CD14-positive monocyte (primary cell): ENCODE results near the gene CD226. TPM values are rescaled to one million over a fixed set of nuclear protein-coding genes. Genes with fewer than 3 reads are reported as not detected.
"Not testable (repeated sequence)": the region's sequence is repeated elsewhere in the genome, so short reads cannot be mapped to it uniquely, and the experiment has no call there.

Source experiments
- DNase-seq, 3 donors: peaks; one replicate each; pipeline ENCODE4 v3.0.0-alpha.2; 2011 to 2022
- H2AFZ ChIP-seq: 2 replicates; pipeline ENCODE4 v1.6.0; 2012; ENCODE audit warnings: mild to moderate bottlenecking, low read depth, low read length, inconsistent platforms; ENCODE audit not compliant: insufficient read depth, poor library complexity, severe bottlenecking
- H3K27ac ChIP-seq, 2 donors: 1 replicate in 1 of 2; 2 replicates in 1 of 2; pipeline ENCODE4 v1.5.1; 2012 to 2013; ENCODE audit warnings: low read length in 2 of 2, control low read depth in 1 of 2, inconsistent platforms in 1 of 2, low read depth in 1 of 2, mild to moderate bottlenecking in 1 of 2
- H3K27me3 ChIP-seq, 2 donors: one replicate each; pipeline versions ENCODE4 v1.6.0 to v1.6.1; 2011 to 2013; ENCODE audit warnings: low read length in 2 of 2; ENCODE audit not compliant: control insufficient read depth in 2 of 2, insufficient read depth in 2 of 2
- H3K36me3 ChIP-seq, 2 donors: replicated peaks in 1 of 2; 1 replicate in 1 of 2; 2 replicates in 1 of 2; pipeline versions ENCODE4 v1.5.1 to v1.6.1; 2012 to 2013; ENCODE audit warnings: low read length in 2 of 2, control low read depth in 1 of 2, inconsistent platforms in 1 of 2, mild to moderate bottlenecking in 1 of 2; ENCODE audit not compliant: insufficient read depth in 2 of 2, control insufficient read depth in 1 of 2
- H3K4me1 ChIP-seq, 2 donors: 1 replicate in 1 of 2; 2 replicates in 1 of 2; pipeline versions ENCODE4 v1.5.1 to v1.6.1; 2012 to 2013; ENCODE audit warnings: low read length in 2 of 2, control low read depth in 1 of 2, inconsistent platforms in 1 of 2, mild to moderate bottlenecking in 1 of 2, moderate library complexity in 1 of 2; ENCODE audit not compliant: insufficient read depth in 2 of 2, control insufficient read depth in 1 of 2
- H3K4me2 ChIP-seq: replicated peaks from 2 replicates; pipeline ENCODE3; 2012; ENCODE audit warnings: low read length, moderate library complexity, mild to moderate bottlenecking; ENCODE audit not compliant: poor library complexity, severe bottlenecking; ENCODE audit errors: extremely low read depth
- H3K4me3 ChIP-seq, 3 experiments: fragments of 200-600 bp in 1 of 3; sonication (generic) in 1 of 3; replicated peaks in 1 of 3; 1 replicate in 2 of 3; 2 replicates in 1 of 3; pipeline ENCODE4 v1.5.1; 2011 to 2013; ENCODE audit warnings: low read length in 3 of 3, mild to moderate bottlenecking in 3 of 3, control low read depth in 2 of 3, low read depth in 2 of 3, inconsistent platforms in 1 of 3, moderate library complexity in 1 of 3
- H3K79me2 ChIP-seq: 2 replicates; pipeline ENCODE4 v1.6.0; 2012; ENCODE audit warnings: mild to moderate bottlenecking, control low read depth, inconsistent platforms, low read length, moderate library complexity; ENCODE audit not compliant: insufficient read depth
- H3K9ac ChIP-seq: 2 replicates; pipeline ENCODE4 v1.6.0; 2017; ENCODE audit warnings: low read length, mild to moderate bottlenecking; ENCODE audit not compliant: insufficient read depth, poor library complexity, severe bottlenecking
- H3K9me3 ChIP-seq, 2 donors: replicated peaks in 1 of 2; 1 replicate in 1 of 2; 2 replicates in 1 of 2; pipeline versions ENCODE4 v1.5.1 to v1.6.1; 2012 to 2013; ENCODE audit warnings: low read length in 2 of 2, control low read depth in 1 of 2; ENCODE audit not compliant: control insufficient read depth in 1 of 2, insufficient read depth in 1 of 2
- H4K20me1 ChIP-seq: 2 replicates; pipeline ENCODE4 v1.6.0; 2012; ENCODE audit warnings: mild to moderate bottlenecking, low read length, control low read depth, moderate library complexity; ENCODE audit not compliant: insufficient read depth
- H3K27ac Mint-ChIP-seq, 7 donors: one replicate each; pipeline ENCODE4 v1.8.0; 2020; ENCODE audit warnings: mild to moderate bottlenecking in 7 of 7, mixed read lengths in 7 of 7, moderate library complexity in 6 of 7, inconsistent platforms in 2 of 7
- H3K27me3 Mint-ChIP-seq, 3 donors: one replicate each; pipeline ENCODE4 v1.8.0; 2021 to 2022; ENCODE audit warnings: low read depth in 3 of 3, mild to moderate bottlenecking in 3 of 3, mixed read lengths in 3 of 3, moderate library complexity in 3 of 3, inconsistent platforms in 1 of 3
- H3K36me3 Mint-ChIP-seq, 2 donors: one replicate each; pipeline ENCODE4 v1.8.0; 2020; ENCODE audit warnings: mixed read lengths in 2 of 2, inconsistent platforms in 1 of 2, mild to moderate bottlenecking in 1 of 2
- H3K4me1 Mint-ChIP-seq: one replicate; pipeline ENCODE4 v1.8.0; 2020; ENCODE audit warnings: mild to moderate bottlenecking, mixed read lengths
- H3K4me3 Mint-ChIP-seq, 2 donors: one replicate each; pipeline ENCODE4 v1.8.0; 2020; ENCODE audit warnings: mild to moderate bottlenecking in 2 of 2, mixed read lengths in 2 of 2, moderate library complexity in 1 of 2
- H3K9me3 Mint-ChIP-seq, 7 donors: one replicate each; pipeline ENCODE4 v1.8.0; 2020 to 2022; ENCODE audit warnings: mixed read lengths in 7 of 7, mild to moderate bottlenecking in 6 of 7, moderate library complexity in 6 of 7, inconsistent platforms in 2 of 7
- WGBS: methylation state at CpG from one replicate; pipeline ENCODE4 v1.1.5; 2013; ENCODE audit warnings: missing lambda C conversion rate; ENCODE audit not compliant: insufficient coverage; 5-methylcytosine and 5-hydroxymethylcytosine counted together
- intact Hi-C, 2 donors: fragments of 100-400 bp; cut with micrococcal nuclease; formaldehyde crosslinking; loops; one replicate each; pipeline versions ENCODE4 v1.15.0 to v1.15.1; 2023
- polyA plus RNA-seq, 3 donors: library from polyadenylated mRNA; depleted of rRNA in 1 of 3; unstranded in 2 of 3; stranded (reverse) in 1 of 3; fragments of 300-500 nt in 2 of 3; fragments of >200 nt in 1 of 3; fragmentation: Illumina TruSeq in 2 of 3; gene quantifications; 1 replicate in 2 of 3; 2 replicates in 1 of 3; pipeline ENCODE4 v1.2.3, GENCODE V29; 2012 to 2021
- TF ChIP-seq, protein P1 (sequence below): fragments of 200-600 bp; IDR thresholded peaks from one replicate; pipeline ENCODE4 v1.8.0; 2022; ENCODE audit warnings: antibody characterized with exemption, mild to moderate bottlenecking

CD226 gene
- polyA plus RNA-seq, 3 donors = 0.53 to 1.1 (median 0.65) TPM

DNA sequence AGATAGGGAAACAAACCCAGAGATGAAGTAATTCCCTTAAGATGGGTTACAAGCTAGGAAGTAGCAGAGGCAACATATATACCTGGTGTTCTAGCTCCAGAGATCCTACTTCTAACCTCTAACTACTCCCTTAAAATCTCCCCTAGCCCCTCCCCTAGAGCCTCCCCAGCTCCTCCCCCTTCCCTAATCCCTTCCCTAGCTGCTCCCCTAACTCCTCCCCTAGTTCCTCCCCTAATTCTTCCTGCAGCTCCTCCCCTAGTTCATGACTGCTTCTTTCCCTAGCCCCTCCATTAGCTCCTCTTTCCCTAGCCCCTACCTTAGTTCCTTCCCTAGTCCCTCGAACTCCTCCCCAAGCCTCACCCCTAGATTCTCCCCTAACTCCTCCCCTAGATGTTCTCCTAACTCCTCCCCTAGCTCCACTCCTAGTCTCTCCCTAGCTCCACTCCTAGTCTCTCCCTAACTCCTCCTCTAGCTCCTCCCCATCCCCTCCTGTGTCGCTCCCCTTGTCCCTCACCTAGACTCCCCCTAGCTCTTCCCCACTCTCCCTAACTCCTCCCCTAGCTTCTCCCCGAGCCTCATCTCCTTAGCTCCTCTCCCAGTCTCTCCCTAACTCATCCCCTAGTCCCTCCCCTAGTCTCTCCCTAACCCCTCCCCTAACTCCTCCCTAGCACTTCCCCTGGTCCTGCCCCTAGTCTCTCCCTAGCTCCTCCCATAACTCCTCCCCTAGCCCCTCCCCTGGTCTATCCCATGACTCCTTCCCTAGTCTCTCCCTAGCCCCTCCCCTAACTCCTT is 108.9 kb downstream of the CD226 start:
- no peak overlapping the region for H3K4me2 ChIP-seq
- Mint-ChIP-seq H3K36me3 (no peaks in the 10 kb centered on the region), H3K27me3 (peaks cover 0 to 3% (median 2%) of the 10 kb centered on the region in 3 donors), H3K9me3 (peaks cover 0 to 6% (median 2%) of the 10 kb centered on the region in 7 donors), H3K4me1 (no peaks in the 10 kb centered on the region), H3K4me3 (no peak overlapping the region), H3K27ac (no peak overlapping the region)
- no peak for DNase-seq
- 89% methylated on average over 3 of the region's 3 CpGs for WGBS
- TF ChIP-seq, protein P1, sequence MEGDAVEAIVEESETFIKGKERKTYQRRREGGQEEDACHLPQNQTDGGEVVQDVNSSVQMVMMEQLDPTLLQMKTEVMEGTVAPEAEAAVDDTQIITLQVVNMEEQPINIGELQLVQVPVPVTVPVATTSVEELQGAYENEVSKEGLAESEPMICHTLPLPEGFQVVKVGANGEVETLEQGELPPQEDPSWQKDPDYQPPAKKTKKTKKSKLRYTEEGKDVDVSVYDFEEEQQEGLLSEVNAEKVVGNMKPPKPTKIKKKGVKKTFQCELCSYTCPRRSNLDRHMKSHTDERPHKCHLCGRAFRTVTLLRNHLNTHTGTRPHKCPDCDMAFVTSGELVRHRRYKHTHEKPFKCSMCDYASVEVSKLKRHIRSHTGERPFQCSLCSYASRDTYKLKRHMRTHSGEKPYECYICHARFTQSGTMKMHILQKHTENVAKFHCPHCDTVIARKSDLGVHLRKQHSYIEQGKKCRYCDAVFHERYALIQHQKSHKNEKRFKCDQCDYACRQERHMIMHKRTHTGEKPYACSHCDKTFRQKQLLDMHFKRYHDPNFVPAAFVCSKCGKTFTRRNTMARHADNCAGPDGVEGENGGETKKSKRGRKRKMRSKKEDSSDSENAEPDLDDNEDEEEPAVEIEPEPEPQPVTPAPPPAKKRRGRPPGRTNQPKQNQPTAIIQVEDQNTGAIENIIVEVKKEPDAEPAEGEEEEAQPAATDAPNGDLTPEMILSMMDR = no peak
- H3K9ac ChIP-seq = no peak overlapping the region
- H3K4me3 ChIP-seq = no peak overlapping the region
- no peak overlapping the region for H3K27ac ChIP-seq
- H2AFZ ChIP-seq = no peak overlapping the region
- H3K4me1 ChIP-seq = no peaks in the 10 kb centered on the region
- H4K20me1 ChIP-seq = no peaks in the 10 kb centered on the region
- H3K27me3 ChIP-seq = no peaks in the 10 kb centered on the region
- no peaks in the 10 kb centered on the region for H3K9me3 ChIP-seq
- intact Hi-C loops = no loop called here
- no peaks in the 10 kb centered on the region for H3K79me2 ChIP-seq
- H3K36me3 ChIP-seq = no peaks in the 10 kb centered on the region

DNA sequence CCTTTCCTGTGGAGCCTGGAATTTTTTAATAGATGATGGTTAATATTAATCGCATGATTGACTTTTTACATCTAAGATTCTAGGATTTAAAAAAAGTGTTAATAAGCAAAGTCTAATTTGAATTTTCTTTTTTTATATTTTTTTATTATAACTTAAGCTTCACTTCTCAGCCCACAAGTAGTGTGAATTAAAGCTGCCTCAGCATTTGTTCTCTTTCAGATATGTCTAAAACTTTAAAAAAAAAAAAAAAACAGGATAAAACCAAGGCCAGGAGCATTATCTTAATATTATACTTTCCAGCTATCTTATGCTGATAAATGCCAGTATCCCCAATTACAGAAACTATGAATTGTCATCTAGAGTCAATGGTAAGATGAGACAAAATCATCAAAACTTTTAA is 109.7 kb downstream of the CD226 start:
- Histone ChIP-seq H3K4me3 (no peak overlapping the region), H3K27ac (no peak overlapping the region), H3K9ac (no peak overlapping the region), H3K36me3 (no peaks in the 10 kb centered on the region), H3K4me1 (no peaks in the 10 kb centered on the region), H2AFZ (no peak overlapping the region), H4K20me1 (no peaks in the 10 kb centered on the region), H3K27me3 (no peaks in the 10 kb centered on the region), H3K9me3 (no peaks in the 10 kb centered on the region), H3K4me2 (no peak overlapping the region), H3K79me2 (no peaks in the 10 kb centered on the region)
- WGBS = no CpG with 5 or more reads among the region's 1 CpG
- Mint-ChIP-seq H3K9me3 (peaks cover 0 to 6% (median 2%) of the 10 kb centered on the region in 7 donors), H3K36me3 (no peaks in the 10 kb centered on the region), H3K27ac (no peak overlapping the region), H3K4me1 (no peaks in the 10 kb centered on the region), H3K27me3 (peaks cover 0 to 3% (median 2%) of the 10 kb centered on the region in 3 donors), H3K4me3 (no peak overlapping the region)
- DNase-seq = no peak
- TF ChIP-seq, protein P1 = no peak
- intact Hi-C loops = no loop called here

DNA sequence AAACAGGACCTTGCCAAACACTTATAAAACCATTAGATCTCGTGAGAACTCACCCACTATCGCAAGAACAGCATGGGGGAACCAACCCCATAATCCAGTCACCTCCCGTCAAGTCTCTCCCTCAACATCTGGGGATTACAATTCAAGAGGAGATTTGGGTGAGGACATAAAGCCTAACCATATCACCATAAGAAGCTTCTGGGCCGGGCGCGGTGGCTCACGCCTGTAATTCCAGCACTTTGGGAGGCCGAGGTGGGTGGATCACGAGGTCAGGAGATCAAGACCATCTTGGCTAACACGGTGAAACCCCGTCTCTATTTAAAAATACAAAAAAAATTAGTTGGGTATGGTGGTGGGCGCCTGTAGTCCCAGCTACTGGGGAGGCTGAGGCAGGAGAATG is 112.7 kb downstream of the CD226 start:
- H3K27me3 Mint-ChIP-seq, H3K27ac ChIP-seq, H3K79me2 ChIP-seq, H3K9me3 ChIP-seq, H4K20me1 ChIP-seq, intact Hi-C loops, H3K9ac ChIP-seq, H2AFZ ChIP-seq, H3K4me3 ChIP-seq, H3K27me3 ChIP-seq, H3K4me2 ChIP-seq, H3K4me1 ChIP-seq, H3K36me3 ChIP-seq, H3K36me3 Mint-ChIP-seq, H3K9me3 Mint-ChIP-seq, H3K4me3 Mint-ChIP-seq, H3K4me1 Mint-ChIP-seq, H3K27ac Mint-ChIP-seq, DNase-seq: not testable (repeated sequence)
- WGBS = 100% methylated on average over 1 of the region's 12 CpGs
